Loucy (cell line): ENCODE results near the gene STRAP.

Source experiments
- H2AFZ ChIP-seq: fragments of 200-600 bp; sonication (generic); 2 replicates; pipeline ENCODE4 v1.6.0; 2016; ENCODE audit warnings: antibody characterized with exemption, mild to moderate bottlenecking, low read length, moderate library complexity
- H3F3A ChIP-seq: fragments of 200-600 bp; 2 replicates; pipeline ENCODE4 v1.6.0; 2016; ENCODE audit warnings: antibody characterized with exemption, low read depth, mild to moderate bottlenecking
- H3K27me3 ChIP-seq: fragments of 200-600 bp; sonication (generic); 2 replicates; pipeline ENCODE4 v1.6.1; 2014; ENCODE audit warnings: low read length, mild to moderate bottlenecking; ENCODE audit not compliant: insufficient read depth, poor library complexity, severe bottlenecking
- H3K36me3 ChIP-seq: fragments of 200-600 bp; sonication (generic); 2 replicates; pipeline ENCODE4 v1.6.1; 2016; ENCODE audit warnings: low read length; ENCODE audit not compliant: insufficient read depth
- H3K4me1 ChIP-seq: fragments of 200-600 bp; sonication (generic); 2 replicates; pipeline ENCODE4 v1.5.1; 2014; ENCODE audit warnings: low read length, mild to moderate bottlenecking; ENCODE audit not compliant: insufficient read depth, poor library complexity, severe bottlenecking
- H3K4me2 ChIP-seq: fragments of 200-600 bp; sonication (generic); 2 replicates; pipeline ENCODE4 v1.6.0; 2014; ENCODE audit warnings: antibody characterized with exemption, low read length, low read depth, mild to moderate bottlenecking; ENCODE audit not compliant: poor library complexity, severe bottlenecking
- H3K4me3 ChIP-seq: fragments of 200-600 bp; sonication (generic); 2 replicates; pipeline ENCODE4 v1.5.1; 2014; ENCODE audit warnings: low read length, mild to moderate bottlenecking, mixed read lengths; ENCODE audit not compliant: poor library complexity, severe bottlenecking
- H3K79me2 ChIP-seq: fragments of 200-600 bp; sonication (generic); 2 replicates; pipeline ENCODE4 v1.6.1; 2014; ENCODE audit warnings: low read length; ENCODE audit not compliant: insufficient read depth
- H3K9ac ChIP-seq: fragments of 200-600 bp; sonication (generic); 2 replicates; pipeline ENCODE4 v1.6.0; 2014; ENCODE audit warnings: mild to moderate bottlenecking, low read depth, low read length, moderate library complexity; ENCODE audit not compliant: poor library complexity, severe bottlenecking
- H3K9me2 ChIP-seq: fragments of 200-600 bp; sonication (generic); replicated peaks from 2 replicates; pipeline ENCODE4 v1.6.1; 2016; ENCODE audit warnings: low read depth, low read length, mixed read lengths
- H3K9me3 ChIP-seq: fragments of 200-600 bp; sonication (generic); 2 replicates; pipeline ENCODE4 v1.6.1; 2014; ENCODE audit warnings: mild to moderate bottlenecking, antibody characterized with exemption, low read length, low read depth; ENCODE audit not compliant: insufficient read depth
- H4K20me1 ChIP-seq: fragments of 200-600 bp; sonication (generic); 2 replicates; pipeline ENCODE4 v1.6.0; 2014; ENCODE audit warnings: antibody characterized with exemption, low read length, mild to moderate bottlenecking; ENCODE audit not compliant: insufficient read depth, poor library complexity, severe bottlenecking
- EZH2phosphoT487 ChIP-seq: fragments of 200-600 bp; IDR thresholded peaks from 2 replicates; pipeline ENCODE4 v1.6.1; 2018; ENCODE audit warnings: antibody characterized with exemption, mild to moderate bottlenecking, moderate library complexity, borderline replicate concordance
- TF ChIP-seq, protein P1 (sequence below): fragments of 200-600 bp; sonication (generic); conservative IDR thresholded peaks from 2 replicates; pipeline ENCODE4 v1.5.1; 2014; ENCODE audit warnings: mild to moderate bottlenecking, antibody characterized with exemption, low read length

The STRAP gene

DNA sequence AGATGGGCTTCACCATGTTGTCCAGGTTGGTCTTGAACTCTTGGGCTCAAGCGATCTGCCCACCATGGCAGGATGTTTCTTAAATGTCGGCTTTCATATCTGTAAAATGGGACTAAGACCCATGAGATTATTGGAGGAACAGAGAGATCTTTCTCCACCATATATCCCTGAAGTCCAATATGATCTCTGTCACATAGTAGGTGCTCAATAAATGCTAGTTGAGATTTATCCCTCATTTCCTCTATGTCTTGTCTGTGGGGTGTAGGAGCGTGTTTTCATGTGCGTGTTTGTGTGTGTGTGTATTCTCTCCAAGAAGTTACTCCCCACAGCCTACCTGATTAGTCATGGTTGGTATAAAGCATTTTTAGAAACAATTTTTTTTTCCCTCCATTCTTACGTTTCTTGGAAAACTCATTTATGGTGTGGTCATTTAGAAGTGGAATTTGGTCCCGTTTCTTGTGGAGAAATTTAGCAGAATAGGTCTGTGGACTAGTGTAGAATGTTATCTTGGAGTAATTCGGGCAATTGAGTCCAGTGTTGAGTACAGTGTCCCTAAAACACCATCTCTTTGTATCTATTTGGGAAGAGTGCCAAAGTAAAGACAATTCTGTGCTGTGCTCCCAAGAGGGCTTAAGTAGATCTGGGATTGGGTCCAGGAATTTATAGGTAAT is 4.3 kb downstream of the STRAP start:
- H3K4me2 ChIP-seq: peak overlapping the region; percentile 84
- no peaks in the 10 kb centered on the region for H3K9me3 ChIP-seq
- H3K9ac ChIP-seq: peak overlapping the region; percentile 18
- H3K4me3 ChIP-seq: peak overlapping the region; percentile 98
- H4K20me1 ChIP-seq: peaks cover 72% of the 10 kb centered on the region
- peaks cover 55% of the 10 kb centered on the region for H3K4me1 ChIP-seq
- TF ChIP-seq EZH2phosphoT487: no peak
- TF ChIP-seq, protein P1, sequence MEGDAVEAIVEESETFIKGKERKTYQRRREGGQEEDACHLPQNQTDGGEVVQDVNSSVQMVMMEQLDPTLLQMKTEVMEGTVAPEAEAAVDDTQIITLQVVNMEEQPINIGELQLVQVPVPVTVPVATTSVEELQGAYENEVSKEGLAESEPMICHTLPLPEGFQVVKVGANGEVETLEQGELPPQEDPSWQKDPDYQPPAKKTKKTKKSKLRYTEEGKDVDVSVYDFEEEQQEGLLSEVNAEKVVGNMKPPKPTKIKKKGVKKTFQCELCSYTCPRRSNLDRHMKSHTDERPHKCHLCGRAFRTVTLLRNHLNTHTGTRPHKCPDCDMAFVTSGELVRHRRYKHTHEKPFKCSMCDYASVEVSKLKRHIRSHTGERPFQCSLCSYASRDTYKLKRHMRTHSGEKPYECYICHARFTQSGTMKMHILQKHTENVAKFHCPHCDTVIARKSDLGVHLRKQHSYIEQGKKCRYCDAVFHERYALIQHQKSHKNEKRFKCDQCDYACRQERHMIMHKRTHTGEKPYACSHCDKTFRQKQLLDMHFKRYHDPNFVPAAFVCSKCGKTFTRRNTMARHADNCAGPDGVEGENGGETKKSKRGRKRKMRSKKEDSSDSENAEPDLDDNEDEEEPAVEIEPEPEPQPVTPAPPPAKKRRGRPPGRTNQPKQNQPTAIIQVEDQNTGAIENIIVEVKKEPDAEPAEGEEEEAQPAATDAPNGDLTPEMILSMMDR: no peak
- peaks cover 85% of the 10 kb centered on the region for H3K79me2 ChIP-seq
- no peak overlapping the region for H2AFZ ChIP-seq
- H3F3A ChIP-seq: no peaks in the 10 kb centered on the region
- no peaks in the 10 kb centered on the region for H3K27me3 ChIP-seq
- no peaks in the 10 kb centered on the region for H3K9me2 ChIP-seq
- peaks cover 20% of the 10 kb centered on the region; the same call in 1 of the 2 replicates for H3K36me3 ChIP-seq

- peaks cover 24% of the 10 kb centered on the region; the same call in 1 of the 2 replicates for H3K36me3 ChIP-seq
- H3F3A ChIP-seq: no peaks in the 10 kb centered on the region
- H3K9me2 ChIP-seq: no peaks in the 10 kb centered on the region
- H3K4me1 ChIP-seq: peaks cover 56% of the 10 kb centered on the region
- TF ChIP-seq, protein P1: no peak
- TF ChIP-seq EZH2phosphoT487: no peak
- H3K9me3 ChIP-seq: no peaks in the 10 kb centered on the region
- H3K27me3 ChIP-seq: no peaks in the 10 kb centered on the region
- H3K9ac ChIP-seq: peak overlapping the region; percentile 18
- peaks cover 72% of the 10 kb centered on the region for H4K20me1 ChIP-seq
- H3K4me2 ChIP-seq: peak overlapping the region; percentile 84
- H3K4me3 ChIP-seq: peak overlapping the region; percentile 98
- H3K79me2 ChIP-seq: peaks cover 85% of the 10 kb centered on the region
- H2AFZ ChIP-seq: no peak overlapping the region
These were observed 5.0 kb downstream of the STRAP start for GRCh38 chr12:15887043-15887817.

GRCh38 chr12:15892645-15893259 is 10.6 kb downstream of the STRAP start:
- H3K9ac ChIP-seq: no peak overlapping the region
- H3K4me3 ChIP-seq: no peak overlapping the region
- peaks cover 37% of the 10 kb centered on the region for H3K79me2 ChIP-seq
- H3F3A ChIP-seq: no peaks in the 10 kb centered on the region
- H3K4me2 ChIP-seq: no peak overlapping the region
- H3K4me1 ChIP-seq: peaks cover 24% of the 10 kb centered on the region
- no peak for TF ChIP-seq EZH2phosphoT487
- TF ChIP-seq, protein P1: no peak
- no peaks in the 10 kb centered on the region for H3K9me2 ChIP-seq
- H3K27me3 ChIP-seq: no peaks in the 10 kb centered on the region
- peaks cover 66% of the 10 kb centered on the region; the same call in 1 of the 2 replicates for H3K36me3 ChIP-seq
- H3K9me3 ChIP-seq: no peaks in the 10 kb centered on the region
- H4K20me1 ChIP-seq: peaks cover 22% of the 10 kb centered on the region
- H2AFZ ChIP-seq: no peak overlapping the region
